Neural progenitor cell (in vitro differentiated cells): Measurements from ENCODE around the gene SOBP.

Experiments
- EZH2 ChIP-seq: fragments of 200-600 bp; sonication (generic); IDR thresholded peaks from 2 replicates; pipeline ENCODE4 v1.6.1; 2017; ENCODE audit warnings: antibody characterized with exemption, mild to moderate bottlenecking, moderate library complexity
- TF ChIP-seq, protein P1 (sequence below): fragments of 200-600 bp; sonication (generic); IDR thresholded peaks from 2 replicates; pipeline ENCODE4 v1.5.1; 2017; ENCODE audit warnings: antibody characterized with exemption, mild to moderate bottlenecking

- TF ChIP-seq, protein P1, sequence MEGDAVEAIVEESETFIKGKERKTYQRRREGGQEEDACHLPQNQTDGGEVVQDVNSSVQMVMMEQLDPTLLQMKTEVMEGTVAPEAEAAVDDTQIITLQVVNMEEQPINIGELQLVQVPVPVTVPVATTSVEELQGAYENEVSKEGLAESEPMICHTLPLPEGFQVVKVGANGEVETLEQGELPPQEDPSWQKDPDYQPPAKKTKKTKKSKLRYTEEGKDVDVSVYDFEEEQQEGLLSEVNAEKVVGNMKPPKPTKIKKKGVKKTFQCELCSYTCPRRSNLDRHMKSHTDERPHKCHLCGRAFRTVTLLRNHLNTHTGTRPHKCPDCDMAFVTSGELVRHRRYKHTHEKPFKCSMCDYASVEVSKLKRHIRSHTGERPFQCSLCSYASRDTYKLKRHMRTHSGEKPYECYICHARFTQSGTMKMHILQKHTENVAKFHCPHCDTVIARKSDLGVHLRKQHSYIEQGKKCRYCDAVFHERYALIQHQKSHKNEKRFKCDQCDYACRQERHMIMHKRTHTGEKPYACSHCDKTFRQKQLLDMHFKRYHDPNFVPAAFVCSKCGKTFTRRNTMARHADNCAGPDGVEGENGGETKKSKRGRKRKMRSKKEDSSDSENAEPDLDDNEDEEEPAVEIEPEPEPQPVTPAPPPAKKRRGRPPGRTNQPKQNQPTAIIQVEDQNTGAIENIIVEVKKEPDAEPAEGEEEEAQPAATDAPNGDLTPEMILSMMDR: no peak
- no peak for TF ChIP-seq EZH2
Measured at GRCh38 chr6:107637316-107638315, 147.7 kb downstream of the SOBP start.
